Measurements from ENCODE around the gene THSD4.

GRCh38 chr15:71116366-71116765, 1.1 kb downstream of the THSD4 start:
- TF ChIP-seq CTCF (conservative IDR thresholded peaks at IDR 0.05; ENCODE audit: low read depth, low read length) (no peak), EZH2 (IDR thresholded peaks at IDR 0.05; ENCODE audit: low read length, unreplicated experiment) (no peak), EZH2phosphoT487 (IDR thresholded peaks at IDR 0.05; ENCODE audit: borderline replicate concordance, low read length) (no peak)
